Measurements from ENCODE around the gene LRRC15. TPM values are rescaled to one million over a fixed set of nuclear protein-coding genes. Genes with fewer than 3 reads are reported as not detected.

Gene LRRC15
- total RNA-seq, 1 experiment from 2014 or later: 0.36 TPM

DNA sequence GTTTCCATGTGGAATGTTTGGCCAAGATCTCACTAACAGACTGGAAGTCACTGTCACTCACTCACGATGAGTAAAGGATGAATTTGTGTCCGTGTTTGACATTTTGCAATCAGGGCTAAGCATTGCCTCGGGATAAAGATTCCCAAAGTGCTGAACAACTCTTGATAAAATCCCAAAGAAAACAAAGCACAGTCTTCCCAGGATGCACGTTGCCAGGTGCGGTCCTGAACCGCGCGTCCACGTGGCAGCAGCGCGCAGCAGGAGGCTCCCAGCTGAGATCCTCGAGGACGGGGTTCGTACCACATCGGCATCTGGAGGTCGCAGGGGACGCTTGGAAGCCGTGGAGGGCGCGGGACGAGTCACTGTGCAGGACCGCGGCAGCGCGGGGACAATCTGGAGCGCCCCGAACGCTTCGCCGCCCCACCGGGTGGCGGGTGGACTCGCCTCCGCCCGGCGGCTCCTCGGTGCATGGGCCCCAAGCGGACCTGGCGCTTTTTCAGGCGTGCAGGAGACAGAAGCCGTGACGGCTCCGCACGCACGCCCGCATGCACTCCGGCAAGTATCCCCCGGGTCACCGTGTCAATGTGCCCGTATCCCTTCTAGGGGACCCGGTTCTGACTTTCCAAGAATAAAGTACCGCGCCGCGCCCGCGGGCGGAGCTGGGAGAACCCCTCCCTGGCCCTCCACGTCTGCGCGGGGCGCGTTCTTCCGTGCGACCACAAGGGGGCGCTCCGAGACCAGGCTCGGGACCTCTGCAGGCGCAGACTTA lies 36.1 kb downstream of the LRRC15 start:
- peak; percentile 94 for ATAC-seq
- peak; percentile 73 for TF ChIP-seq EZH2phosphoT487 (IDR thresholded peaks at IDR 0.05; ENCODE audit: borderline replicate concordance, low read length)
- TF ChIP-seq, protein P1, sequence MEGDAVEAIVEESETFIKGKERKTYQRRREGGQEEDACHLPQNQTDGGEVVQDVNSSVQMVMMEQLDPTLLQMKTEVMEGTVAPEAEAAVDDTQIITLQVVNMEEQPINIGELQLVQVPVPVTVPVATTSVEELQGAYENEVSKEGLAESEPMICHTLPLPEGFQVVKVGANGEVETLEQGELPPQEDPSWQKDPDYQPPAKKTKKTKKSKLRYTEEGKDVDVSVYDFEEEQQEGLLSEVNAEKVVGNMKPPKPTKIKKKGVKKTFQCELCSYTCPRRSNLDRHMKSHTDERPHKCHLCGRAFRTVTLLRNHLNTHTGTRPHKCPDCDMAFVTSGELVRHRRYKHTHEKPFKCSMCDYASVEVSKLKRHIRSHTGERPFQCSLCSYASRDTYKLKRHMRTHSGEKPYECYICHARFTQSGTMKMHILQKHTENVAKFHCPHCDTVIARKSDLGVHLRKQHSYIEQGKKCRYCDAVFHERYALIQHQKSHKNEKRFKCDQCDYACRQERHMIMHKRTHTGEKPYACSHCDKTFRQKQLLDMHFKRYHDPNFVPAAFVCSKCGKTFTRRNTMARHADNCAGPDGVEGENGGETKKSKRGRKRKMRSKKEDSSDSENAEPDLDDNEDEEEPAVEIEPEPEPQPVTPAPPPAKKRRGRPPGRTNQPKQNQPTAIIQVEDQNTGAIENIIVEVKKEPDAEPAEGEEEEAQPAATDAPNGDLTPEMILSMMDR (conservative IDR thresholded peaks at IDR 0.05; ENCODE audit: low read depth, low read length): peak; percentile 98
- TF ChIP-seq EZH2 (IDR thresholded peaks at IDR 0.05; ENCODE audit: low read length, unreplicated experiment): no peak
- no peaks in the 10 kb centered on the region for H3K9me3 ChIP-seq (ENCODE audit: low read length)
- intact Hi-C loops (cut with micrococcal nuclease): loop anchor here (1.0 to 5.0 kb wide), 5 partner anchors 11 to 339 kb away; partner anchors contain the start of genes LSG1 and TMEM44
- ChIA-PET CTCF (interaction anchor here (0.5 to 1.0 kb wide), 5 partner anchors 11 to 17 kb away, joined by 3 to 4 read pairs (median 3); no protein-coding TSS in a partner anchor), POLR2A (ENCODE audit: unreplicated experiment) (interaction anchor here (0.6 to 1.1 kb wide), 2 partner anchors 29 to 389 kb away, joined by 3 to 8 read pairs; no protein-coding TSS in a partner anchor)
- no peaks in the 10 kb centered on the region for H3F3A ChIP-seq (ENCODE audit: low read length, unreplicated experiment)
- peak overlapping the region; percentile 73 for H3K9ac ChIP-seq (ENCODE audit: low read length)
- H3K27ac ChIP-seq (ENCODE audit: low read length): peak overlapping the region; percentile 81
- H3K9me2 ChIP-seq (replicated peaks; ENCODE audit: low read length): no peaks in the 10 kb centered on the region
- peaks cover 43% of the 10 kb centered on the region for H3K4me1 ChIP-seq (ENCODE audit: insufficient read depth, low read length)
- peak overlapping the region; percentile 74 for H2AFZ ChIP-seq (ENCODE audit: low read length)
- H3K4me3 ChIP-seq (ENCODE audit: low read length): peak overlapping the region; percentile 63
- no peaks in the 10 kb centered on the region for H3K36me3 ChIP-seq (ENCODE audit: low read depth, low read length)
- no peaks in the 10 kb centered on the region for H3K79me2 ChIP-seq (ENCODE audit: low read length)
- no peaks in the 10 kb centered on the region for H3K27me3 ChIP-seq (ENCODE audit: low read length)
- H4K20me1 ChIP-seq (ENCODE audit: low read length): no peaks in the 10 kb centered on the region
- BruUV-seq (replicated peaks): no TSS peak
- peak; percentile 95 for DNase-seq
- H3K4me2 ChIP-seq (ENCODE audit: low read length): peak overlapping the region; percentile 81

DNA sequence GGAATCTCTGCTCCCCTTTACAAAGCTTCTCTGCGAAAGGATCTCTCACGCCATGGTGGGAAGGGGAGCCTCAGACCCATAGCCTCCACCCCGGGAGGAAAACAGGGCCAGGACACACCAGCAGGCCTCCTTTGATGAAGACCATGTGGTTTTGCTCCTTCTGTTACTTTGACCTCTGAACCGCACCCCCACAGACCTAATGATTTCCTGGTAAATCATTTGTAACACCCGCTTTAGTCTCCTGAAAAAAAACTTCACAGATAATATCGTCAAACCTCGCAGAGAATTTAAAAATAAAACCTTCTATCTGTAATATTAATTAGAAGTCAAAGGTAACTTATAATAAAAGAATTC lies 36.7 kb downstream of the LRRC15 start:
- no peak for ATAC-seq
- no peak for DNase-seq
- peaks cover 43% of the 10 kb centered on the region for H3K4me1 ChIP-seq (ENCODE audit: insufficient read depth, low read length)
- H3K36me3 ChIP-seq (ENCODE audit: low read depth, low read length): no peaks in the 10 kb centered on the region
- peak overlapping the region; percentile 63; the same call in 1 of the 2 replicates for H3K4me3 ChIP-seq (ENCODE audit: low read length)
- BruUV-seq (replicated peaks): no TSS peak
- H3K27me3 ChIP-seq (ENCODE audit: low read length): no peaks in the 10 kb centered on the region
- H3K27ac ChIP-seq (ENCODE audit: low read length): peak overlapping the region; percentile 81
- H4K20me1 ChIP-seq (ENCODE audit: low read length): no peaks in the 10 kb centered on the region
- TF ChIP-seq, protein P1 (conservative IDR thresholded peaks at IDR 0.05; ENCODE audit: low read depth, low read length): no peak
- TF ChIP-seq EZH2 (IDR thresholded peaks at IDR 0.05; ENCODE audit: low read length, unreplicated experiment) (no peak), EZH2phosphoT487 (IDR thresholded peaks at IDR 0.05; ENCODE audit: borderline replicate concordance, low read length) (no peak)
- H3K79me2 ChIP-seq (ENCODE audit: low read length): no peaks in the 10 kb centered on the region
- peak overlapping the region; percentile 73 for H3K9ac ChIP-seq (ENCODE audit: low read length)
- H3F3A ChIP-seq (ENCODE audit: low read length, unreplicated experiment): no peaks in the 10 kb centered on the region
- intact Hi-C loops (cut with micrococcal nuclease): loop anchor here (1.0 to 5.0 kb wide), 5 partner anchors 11 to 339 kb away; partner anchors contain the start of genes LSG1 and TMEM44
- H3K9me2 ChIP-seq (replicated peaks; ENCODE audit: low read length): no peaks in the 10 kb centered on the region
- H2AFZ ChIP-seq (ENCODE audit: low read length): peak overlapping the region; percentile 74
- ChIA-PET POLR2A (ENCODE audit: unreplicated experiment) (interaction anchor here (0.6 kb wide), 1 partner anchor 30 kb away, joined by 8 read pairs; no protein-coding TSS in a partner anchor), CTCF (no interaction called here)
- no peaks in the 10 kb centered on the region for H3K9me3 ChIP-seq (ENCODE audit: low read length)
- peak overlapping the region; percentile 81 for H3K4me2 ChIP-seq (ENCODE audit: low read length)

All from PC-3 (cell line).